HG03060 (cell line): Measurements from ENCODE around the gene LHPP.

Source experiments
- ATAC-seq: cut with Tn5 transposase; IDR thresholded peaks from one replicate; pipeline ENCODE4 v1.9.1; 2021; ENCODE audit warnings: low read depth, moderate number of reproducible peaks; ENCODE audit not compliant: unreplicated experiment

LHPP gene

DNA sequence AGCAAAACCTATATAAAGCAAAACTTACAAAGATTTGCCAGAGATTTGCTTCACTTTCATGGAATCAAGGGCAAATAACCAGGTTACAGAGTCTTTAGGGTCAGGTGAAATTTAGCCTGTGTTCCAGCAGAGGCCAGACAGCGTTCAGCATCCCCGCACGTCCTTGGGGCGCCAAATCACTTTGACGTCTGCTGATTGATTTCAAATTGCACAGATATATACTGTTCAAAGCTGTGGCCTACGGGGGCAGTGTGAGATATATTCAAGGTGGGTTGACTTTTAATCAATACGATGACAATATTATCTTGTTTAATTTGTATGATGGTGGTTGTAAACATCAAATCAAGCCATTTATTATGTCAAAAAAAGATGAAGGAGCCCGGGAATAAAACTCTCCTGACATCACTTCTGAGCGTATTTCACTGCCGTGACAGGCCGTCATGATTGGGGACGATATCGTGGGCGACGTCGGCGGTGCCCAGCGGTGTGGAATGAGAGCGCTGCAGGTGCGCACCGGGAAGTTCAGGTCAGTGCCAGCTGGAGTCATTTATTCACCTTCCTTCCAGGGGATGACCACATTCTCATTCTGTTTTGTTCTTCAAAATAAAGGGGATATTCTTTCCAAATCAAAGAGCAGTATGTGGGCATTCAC, 55.2 kb downstream of the LHPP start:
- ATAC-seq: no peak

DNA sequence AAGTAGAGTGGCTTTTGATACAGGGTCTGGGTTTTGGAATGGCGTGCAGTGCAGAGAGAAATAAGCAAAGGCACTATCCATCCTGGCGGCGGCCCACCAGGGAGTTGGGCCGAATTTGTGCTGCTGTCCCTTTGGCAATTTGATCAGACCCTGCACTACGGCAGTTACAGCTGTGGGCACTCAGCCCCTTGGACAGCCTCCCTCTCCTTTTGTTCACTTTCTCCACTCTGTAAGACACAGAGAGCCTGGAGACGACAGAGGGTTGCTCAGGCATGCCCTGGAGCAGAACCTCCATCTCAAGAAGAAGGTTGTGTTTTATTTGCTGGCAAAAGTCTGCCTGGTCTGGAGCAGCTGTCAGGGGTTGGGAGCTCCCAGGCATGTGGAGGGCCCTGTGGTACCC, 55.8 kb downstream of the LHPP start:
- ATAC-seq: no peak

- ATAC-seq: no peak
These were observed 56.3 kb downstream of the LHPP start for GRCh38 chr10:124517931-124518330.

DNA sequence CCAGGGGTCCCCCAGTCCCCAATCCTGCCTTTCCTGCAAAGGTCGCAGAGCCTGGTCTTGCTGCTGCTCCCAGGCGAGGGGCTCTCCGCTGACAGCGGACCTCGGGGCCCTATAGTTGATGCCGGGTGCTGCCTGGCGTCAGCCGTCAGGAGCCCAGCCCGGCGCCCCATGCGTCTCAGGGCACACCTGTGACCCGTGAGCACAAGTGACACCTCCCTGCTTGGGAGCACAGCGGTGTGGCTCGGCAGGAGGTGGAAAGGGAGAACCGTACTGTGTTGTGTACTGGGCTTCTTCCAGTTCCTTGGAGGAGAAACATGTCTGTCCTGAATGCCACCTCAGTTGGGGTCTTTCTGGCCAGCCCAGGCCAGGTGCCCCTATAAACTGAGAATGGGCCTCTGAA, 56.7 kb downstream of the LHPP start:
- no peak for ATAC-seq

GRCh38 chr10:124520558-124521428, 59.2 kb downstream of the LHPP start:
- no peak for ATAC-seq

DNA sequence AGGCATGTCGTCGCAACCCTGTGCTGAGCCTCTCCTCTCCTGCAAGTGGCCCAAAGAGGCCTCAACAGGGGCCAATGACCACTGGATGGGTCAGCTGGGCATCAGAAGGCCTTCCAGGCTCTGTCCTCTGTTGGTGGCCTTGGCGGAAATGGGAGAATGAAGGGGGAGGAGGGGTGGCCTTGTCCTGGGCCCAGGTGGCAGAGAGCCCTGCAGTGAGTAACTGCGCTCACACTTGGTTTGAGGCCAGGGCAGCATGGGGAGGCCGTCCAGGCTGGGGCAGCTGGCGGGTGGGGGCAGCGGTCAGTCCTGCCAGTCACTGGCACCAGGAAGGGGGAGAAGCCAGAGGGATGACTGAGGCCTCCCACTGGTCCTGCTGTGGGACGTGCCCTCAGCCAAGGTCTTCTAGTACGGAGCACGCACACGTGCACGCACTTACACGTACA, 59.8 kb downstream of the LHPP start:
- ATAC-seq: no peak

DNA sequence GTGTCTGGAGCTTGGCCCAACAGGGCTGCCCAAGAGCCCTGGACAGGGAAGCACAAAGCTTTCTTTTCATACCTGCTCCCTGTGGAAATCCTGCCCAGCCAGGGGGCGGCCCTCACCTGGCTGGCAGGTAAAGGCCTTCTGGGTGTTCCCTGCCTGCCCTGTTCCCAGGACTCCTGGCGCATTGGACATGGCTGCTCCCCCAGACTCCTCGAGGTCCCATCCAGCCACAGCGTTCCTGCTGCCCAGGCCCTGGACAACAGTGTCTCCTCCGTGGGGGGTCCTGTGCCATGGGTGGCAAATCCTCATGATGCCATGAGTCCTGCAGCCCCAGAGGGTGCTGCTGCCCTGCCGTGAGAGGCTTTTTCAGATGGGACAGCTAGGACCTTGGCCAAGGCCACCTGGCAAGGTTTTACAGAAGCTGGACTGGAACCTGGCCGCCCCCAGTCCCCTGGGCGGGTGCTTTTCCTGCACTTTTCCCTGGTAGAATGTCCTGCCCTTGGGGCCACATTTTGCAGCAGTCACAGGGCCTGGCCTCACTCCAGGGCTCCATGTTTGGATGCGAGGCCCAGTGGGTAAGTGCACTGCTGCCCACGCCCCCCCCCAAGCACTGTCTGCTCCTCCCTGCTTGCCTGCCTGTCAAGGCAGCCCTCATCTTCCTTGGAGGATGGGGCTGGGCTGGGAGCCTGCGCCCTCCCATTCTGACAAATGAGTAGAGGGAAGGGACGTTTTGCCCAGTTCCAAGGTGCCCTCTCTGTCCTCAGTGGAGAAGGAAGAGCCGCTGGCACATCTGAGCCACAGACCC, 60.7 kb downstream of the LHPP start:
- no peak for ATAC-seq

DNA sequence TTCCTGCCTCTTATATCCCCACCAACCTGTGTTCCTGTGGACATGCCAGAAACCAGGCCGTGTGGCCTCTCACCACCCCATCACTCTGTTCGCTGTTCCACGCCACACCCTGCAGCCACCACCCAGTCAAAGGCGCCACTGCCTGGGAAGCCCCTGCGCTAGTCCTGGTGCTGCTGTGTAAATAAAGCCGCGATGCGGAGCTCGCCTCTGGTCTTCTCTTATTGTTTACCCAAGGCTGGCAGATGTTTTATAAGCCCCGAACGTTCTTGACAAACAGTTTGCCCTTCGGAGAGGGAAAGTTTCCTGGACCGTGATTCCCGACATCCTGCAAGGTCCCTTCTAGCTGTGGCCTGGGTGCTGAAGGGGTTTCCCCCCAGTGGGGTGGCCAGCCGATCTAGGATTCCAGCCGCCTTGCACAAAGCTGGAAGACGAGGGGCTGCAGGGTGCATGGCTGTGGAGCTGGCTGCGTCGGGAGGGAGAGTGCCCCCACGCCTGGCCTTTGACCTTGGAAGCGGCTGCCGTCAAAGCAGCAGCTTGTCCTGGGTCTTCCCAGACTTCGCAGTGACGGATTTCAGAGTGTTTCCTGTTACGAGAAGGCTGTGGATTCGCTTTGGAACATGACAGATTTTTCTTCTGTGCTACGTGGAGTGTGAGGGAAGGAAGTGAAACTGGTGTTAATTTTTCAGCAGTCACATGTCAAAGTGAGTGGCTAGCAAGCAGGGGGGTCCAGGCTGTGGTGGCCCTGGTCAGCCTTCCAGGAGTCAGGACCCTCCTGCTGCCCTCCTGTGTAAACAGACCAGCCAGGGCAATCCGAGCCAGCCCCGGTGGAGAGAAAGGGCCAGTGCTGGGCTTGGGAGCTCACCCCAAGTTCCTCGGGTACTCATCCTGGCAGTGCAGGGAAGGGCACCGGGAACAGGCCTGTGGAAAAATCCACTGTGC, 61.6 kb downstream of the LHPP start:
- no peak for ATAC-seq

DNA sequence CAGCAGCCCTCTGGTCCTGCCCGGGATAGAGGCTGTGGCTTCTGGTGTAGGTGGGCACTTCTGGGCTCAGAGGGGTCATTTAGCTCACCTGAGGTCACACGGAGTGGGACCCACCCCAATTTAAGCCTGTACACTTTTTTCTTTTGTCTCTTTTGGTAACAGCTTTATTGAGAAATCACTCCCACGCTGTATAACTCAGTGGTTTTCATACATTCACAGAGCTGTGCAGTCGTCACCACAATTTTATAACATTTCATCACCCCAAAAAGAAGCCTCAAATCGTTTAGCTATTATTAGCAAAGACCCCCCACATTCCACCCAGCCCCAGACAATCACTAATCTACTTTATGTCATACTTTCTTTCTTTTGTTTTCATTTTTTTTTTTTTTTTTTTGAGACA, 62.3 kb downstream of the LHPP start:
- no peak for ATAC-seq

GRCh38 chr10:124524991-124525653, 63.5 kb downstream of the LHPP start:
- ATAC-seq: no peak

GRCh38 chr10:124525751-124526600, 64.4 kb downstream of the LHPP start:
- no peak for ATAC-seq

DNA sequence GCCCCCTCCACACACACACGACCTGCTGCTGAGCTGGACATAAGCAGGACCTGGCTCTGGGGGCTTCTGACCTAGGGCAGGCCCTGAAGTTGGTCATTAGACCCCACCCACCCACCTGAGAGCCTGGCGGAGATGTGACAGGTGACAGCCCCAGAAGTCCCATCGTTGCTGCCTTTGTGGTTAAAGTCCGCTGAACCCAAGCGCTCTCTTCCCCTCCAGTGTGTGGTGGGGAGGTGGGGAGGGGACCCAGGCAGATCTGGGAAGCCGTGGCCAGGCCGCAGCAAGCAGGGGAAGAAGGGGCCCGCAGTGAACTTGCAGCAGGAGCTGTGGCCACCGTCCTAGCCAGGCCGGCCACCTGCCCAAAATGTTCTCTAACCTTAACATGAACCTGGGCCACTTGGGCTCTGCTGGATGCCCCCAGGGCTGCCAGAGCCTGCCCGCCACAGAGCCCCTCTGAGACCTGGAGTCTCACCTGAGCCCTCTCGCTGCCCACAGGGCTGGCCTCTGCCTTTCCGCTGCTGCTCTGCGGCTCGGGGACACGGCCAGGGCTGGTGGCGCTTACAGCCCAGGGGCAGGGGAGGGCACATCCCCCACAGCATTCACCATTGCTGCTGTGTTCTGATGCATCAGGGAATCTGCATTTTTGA, 65.1 kb downstream of the LHPP start:
- no peak for ATAC-seq

- ATAC-seq: no peak
These were observed 66.3 kb downstream of the LHPP start for GRCh38 chr10:124527874-124528395.

DNA sequence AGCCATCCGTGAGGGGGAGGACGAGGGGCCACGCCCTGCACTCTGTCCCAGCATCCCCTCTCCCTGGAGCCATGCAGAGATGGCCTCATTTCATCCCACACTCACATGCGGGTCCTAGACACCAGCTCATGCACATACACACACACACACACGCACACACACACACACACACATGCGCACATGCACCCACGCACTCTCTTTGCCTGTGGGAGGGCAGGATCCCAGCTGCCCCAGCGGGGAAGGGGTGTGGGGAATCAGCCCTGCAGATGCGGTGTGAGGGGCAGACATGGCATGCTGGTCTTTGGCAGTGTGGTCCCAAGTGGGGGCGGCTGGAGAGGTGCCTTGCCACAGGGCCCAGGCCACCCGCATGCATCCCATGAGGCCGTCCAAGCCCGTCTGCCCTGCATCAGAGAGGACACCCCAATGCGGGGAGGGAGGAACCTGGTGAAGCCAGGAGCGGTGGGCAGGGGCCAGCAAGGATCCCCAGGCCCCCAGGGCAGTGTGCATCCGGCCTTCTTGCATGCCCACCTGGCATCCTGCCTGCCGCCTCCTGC, 68.1 kb downstream of the LHPP start:
- ATAC-seq: no peak

GRCh38 chr10:124530215-124530665, 68.6 kb downstream of the LHPP start:
- peak; percentile 60 for ATAC-seq

GRCh38 chr10:124530816-124531215, 69.2 kb downstream of the LHPP start:
- ATAC-seq: no peak

GRCh38 chr10:124532106-124532641, 70.6 kb downstream of the LHPP start:
- no peak for ATAC-seq
